ENCODE data around the gene SLAMF1.

SLAMF1 gene

DNA sequence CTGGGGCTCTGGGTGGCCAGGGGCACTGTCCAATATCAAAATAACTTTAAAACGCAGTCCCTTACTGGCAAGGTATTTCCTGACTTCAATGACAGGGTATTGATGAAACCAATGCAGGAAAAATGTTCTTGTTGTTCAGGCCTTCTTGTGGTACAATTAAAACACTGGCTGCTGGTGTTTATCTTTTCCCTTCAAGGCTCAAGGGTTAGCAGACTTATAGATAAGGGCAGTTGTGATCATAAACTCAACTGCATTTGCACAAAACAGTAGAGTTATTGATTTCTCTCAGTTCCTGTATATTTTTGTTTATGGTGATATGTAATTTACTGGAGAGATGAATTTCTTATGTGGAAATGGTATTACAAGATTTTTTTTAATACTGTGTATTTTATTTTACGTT lies 64.9 kb downstream of the SLAMF1 start:
- no peaks in the 10 kb centered on the region for H3K36me3 ChIP-seq (ENCODE audit: insufficient read depth, low read length)
- H3K27ac ChIP-seq (ENCODE audit: low read depth, low read length) = no peak overlapping the region
- H3K9ac ChIP-seq (ENCODE audit: low read depth, low read length) = no peak overlapping the region
- H3K4me3 ChIP-seq (ENCODE audit: low read length) = no peak overlapping the region
- no peaks in the 10 kb centered on the region for H3K4me1 ChIP-seq (ENCODE audit: insufficient read depth, low read length)
- H3K9me3 ChIP-seq (ENCODE audit: insufficient read depth, low read depth, low read length) = no peaks in the 10 kb centered on the region
- 88% methylated on average over 1 of the region's 2 CpGs for WGBS
- no peaks in the 10 kb centered on the region for H3K27me3 ChIP-seq (ENCODE audit: insufficient read depth, low read length)

DNA sequence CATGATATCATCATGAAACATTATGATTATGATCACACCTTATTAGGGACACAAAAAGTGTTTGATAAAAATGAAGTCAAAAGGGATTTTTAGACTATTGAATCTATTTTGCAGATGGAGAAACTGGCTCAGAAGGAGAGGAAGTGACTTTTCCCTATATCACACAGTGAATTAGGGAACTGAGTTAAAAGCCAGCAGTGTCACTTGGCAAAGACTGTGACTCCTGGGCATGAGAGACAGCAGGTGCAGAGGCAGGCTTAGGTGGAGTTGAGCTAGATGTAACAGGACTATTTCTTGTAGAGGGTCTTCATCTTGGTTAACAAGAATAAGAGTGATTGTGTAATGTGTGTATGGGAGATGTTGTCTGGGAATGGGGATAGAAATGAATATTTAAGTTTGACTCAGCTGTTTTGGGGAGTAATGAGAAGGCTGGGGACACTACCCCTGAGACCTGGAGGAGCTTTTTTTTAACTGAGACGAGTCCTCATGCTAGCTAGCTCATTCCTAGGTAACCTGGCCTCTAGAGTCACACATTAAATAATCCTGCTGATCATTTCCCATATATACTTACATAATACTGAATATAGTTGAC lies 66.5 kb downstream of the SLAMF1 start:
- Histone ChIP-seq H3K4me1 (ENCODE audit: insufficient read depth, low read length) (no peaks in the 10 kb centered on the region), H3K27me3 (ENCODE audit: insufficient read depth, low read length) (no peaks in the 10 kb centered on the region), H3K9me3 (ENCODE audit: insufficient read depth, low read depth, low read length) (no peaks in the 10 kb centered on the region), H3K36me3 (ENCODE audit: insufficient read depth, low read length) (no peaks in the 10 kb centered on the region), H3K27ac (ENCODE audit: low read depth, low read length) (no peak overlapping the region), H3K9ac (ENCODE audit: low read depth, low read length) (no peak overlapping the region), H3K4me3 (ENCODE audit: low read length) (no peak overlapping the region)
- 92% methylated on average over 1 of the region's 1 CpG for WGBS

DNA sequence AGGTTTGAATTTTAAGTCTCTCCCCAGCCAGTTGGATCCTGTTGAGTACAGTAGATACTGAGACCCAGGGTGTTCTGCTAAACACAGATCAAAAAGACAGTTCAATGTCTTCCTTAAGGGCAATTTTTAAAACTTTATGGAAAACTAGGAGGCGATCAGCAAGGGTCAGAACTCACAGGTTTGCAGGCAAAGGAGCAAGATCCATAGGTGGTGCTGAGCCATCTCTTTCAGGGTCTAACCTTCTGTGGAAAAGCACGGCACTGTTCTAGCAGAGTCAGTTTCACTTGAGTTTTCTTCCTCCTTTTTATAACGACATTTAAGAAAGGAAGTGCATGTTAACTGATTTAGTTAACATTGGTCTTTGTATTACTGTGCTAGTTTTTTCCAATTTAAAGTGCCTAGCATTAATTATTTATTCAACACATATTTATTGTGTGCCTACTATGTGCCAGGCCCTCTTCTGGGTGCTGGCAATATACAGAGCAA lies 67.6 kb downstream of the SLAMF1 start, which contains the start of gene CD84:
Gene CD84 (minus strand): TSS at position 281 of the 486 bp plus-strand sequence. CDS start 59 bp downstream, at position 222.
- 86% methylated on average over 3 of the region's 3 CpGs for WGBS
- Histone ChIP-seq H3K36me3 (ENCODE audit: insufficient read depth, low read length) (no peaks in the 10 kb centered on the region), H3K9me3 (ENCODE audit: insufficient read depth, low read depth, low read length) (no peaks in the 10 kb centered on the region), H3K27me3 (ENCODE audit: insufficient read depth, low read length) (no peaks in the 10 kb centered on the region), H3K27ac (ENCODE audit: low read depth, low read length) (no peak within 1 kb of the TSS), H3K9ac (ENCODE audit: low read depth, low read length) (no peak within 1 kb of the TSS), H3K4me3 (ENCODE audit: low read length) (no peak within 1 kb of the TSS), H3K4me1 (ENCODE audit: insufficient read depth, low read length) (no peaks in the 10 kb centered on the region)

DNA sequence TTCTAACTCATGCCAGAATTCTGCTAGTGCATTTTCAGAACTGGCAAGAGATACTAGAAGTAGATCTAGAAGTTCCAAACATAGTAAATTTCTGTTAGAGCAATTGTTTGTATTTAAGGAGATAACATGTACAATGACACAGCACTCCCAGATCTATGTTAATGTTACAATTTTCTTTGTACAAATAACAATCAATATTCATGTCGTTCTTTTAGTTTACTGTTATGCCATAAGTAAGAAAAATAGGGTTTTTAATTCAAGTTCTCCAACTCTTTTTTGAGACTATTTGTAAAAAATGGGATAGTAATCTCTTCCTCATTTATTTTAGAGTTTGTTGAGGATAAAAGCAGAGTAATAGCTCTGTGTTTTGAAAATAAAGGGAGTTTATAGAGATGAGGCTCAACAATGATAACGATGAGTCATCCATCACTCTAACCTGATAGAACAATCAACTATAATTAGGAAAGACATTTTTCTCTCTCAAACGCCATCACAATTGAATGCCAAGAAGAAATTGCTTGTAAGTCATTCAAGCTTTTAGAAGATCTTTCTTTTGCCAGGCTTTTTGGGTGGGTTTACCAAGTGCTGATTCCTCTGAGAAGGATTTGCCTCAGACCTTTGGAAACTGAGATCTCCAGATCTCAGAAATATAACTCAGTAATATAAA lies 68.2 kb downstream of the SLAMF1 start:
- H3K27me3 ChIP-seq (ENCODE audit: insufficient read depth, low read length) = no peaks in the 10 kb centered on the region
- no peaks in the 10 kb centered on the region for H3K4me1 ChIP-seq (ENCODE audit: insufficient read depth, low read length)
- no peaks in the 10 kb centered on the region for H3K9me3 ChIP-seq (ENCODE audit: insufficient read depth, low read depth, low read length)
- H3K27ac ChIP-seq (ENCODE audit: low read depth, low read length) = no peak overlapping the region
- H3K9ac ChIP-seq (ENCODE audit: low read depth, low read length) = no peak overlapping the region
- WGBS = 75% methylated on average over 1 of the region's 3 CpGs
- H3K4me3 ChIP-seq (ENCODE audit: low read length) = no peak overlapping the region
- H3K36me3 ChIP-seq (ENCODE audit: insufficient read depth, low read length) = no peaks in the 10 kb centered on the region

DNA sequence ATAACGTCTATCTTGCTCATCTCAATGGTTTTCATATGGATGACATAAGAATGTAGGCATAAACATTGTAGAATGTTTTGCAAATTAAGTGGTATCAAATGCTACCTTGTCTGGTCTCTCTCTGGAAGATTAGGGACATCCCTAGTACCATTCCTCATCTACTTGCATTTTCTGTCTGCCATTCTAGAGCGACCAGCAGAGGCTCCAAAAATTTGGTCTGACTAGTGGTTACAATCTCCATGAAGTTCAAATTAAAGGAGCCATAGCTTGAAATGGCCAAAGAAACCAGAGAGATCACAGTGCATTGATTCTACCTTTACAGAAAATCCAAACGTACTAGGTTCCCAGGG lies 68.7 kb downstream of the SLAMF1 start:
- H3K27me3 ChIP-seq (ENCODE audit: insufficient read depth, low read length) = no peaks in the 10 kb centered on the region
- no peaks in the 10 kb centered on the region for H3K9me3 ChIP-seq (ENCODE audit: insufficient read depth, low read depth, low read length)
- H3K9ac ChIP-seq (ENCODE audit: low read depth, low read length) = no peak overlapping the region
- no peak overlapping the region for H3K4me3 ChIP-seq (ENCODE audit: low read length)
- no peaks in the 10 kb centered on the region for H3K4me1 ChIP-seq (ENCODE audit: insufficient read depth, low read length)
- WGBS = 93% methylated on average over 3 of the region's 3 CpGs
- H3K27ac ChIP-seq (ENCODE audit: low read depth, low read length) = no peak overlapping the region
- H3K36me3 ChIP-seq (ENCODE audit: insufficient read depth, low read length) = no peaks in the 10 kb centered on the region

DNA sequence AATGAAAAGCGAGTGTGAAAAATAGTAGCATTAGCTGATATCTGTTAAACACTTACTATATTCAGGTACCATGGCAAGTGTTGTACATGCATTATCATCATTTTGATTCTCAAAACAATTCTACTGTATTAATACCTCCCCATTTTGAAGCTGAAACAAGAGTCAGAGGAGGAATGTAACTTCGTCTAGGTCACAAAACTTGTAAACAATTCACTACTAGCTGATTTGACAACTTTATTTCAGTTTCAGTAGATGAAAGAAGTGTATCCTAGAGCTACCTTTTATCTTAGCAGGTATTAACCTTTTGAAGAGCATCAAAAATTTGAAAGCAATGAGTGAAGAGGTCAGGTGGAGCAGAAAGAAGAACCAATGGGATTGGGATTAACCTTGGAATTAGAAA lies 69.2 kb downstream of the SLAMF1 start:
- WGBS = 88% methylated on average over 2 of the region's 2 CpGs
- Histone ChIP-seq H3K4me3 (ENCODE audit: low read length) (no peak overlapping the region), H3K4me1 (ENCODE audit: insufficient read depth, low read length) (no peaks in the 10 kb centered on the region)

DNA sequence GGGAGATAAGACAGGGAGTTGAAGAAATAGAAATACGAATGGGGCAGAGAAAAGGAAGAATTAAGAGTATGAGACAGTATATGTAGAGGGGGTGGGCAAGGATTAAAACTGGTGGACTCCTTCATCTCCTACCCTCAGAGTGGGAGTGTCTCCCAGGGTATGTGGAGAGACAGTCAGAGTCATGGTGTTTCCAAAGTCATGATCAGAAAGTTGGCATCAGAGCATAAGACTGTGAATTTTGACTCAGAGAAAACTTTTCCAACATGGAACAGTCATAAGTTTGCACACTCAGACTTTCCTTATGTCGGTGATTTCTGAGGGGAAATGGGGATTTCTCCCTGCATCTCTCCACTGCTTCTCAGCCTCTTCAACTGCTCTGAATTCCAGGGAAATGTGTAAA lies 70.0 kb downstream of the SLAMF1 start:
- Histone ChIP-seq H3K9me3 (ENCODE audit: insufficient read depth, low read depth, low read length) (no peaks in the 10 kb centered on the region), H3K36me3 (ENCODE audit: insufficient read depth, low read length) (no peaks in the 10 kb centered on the region), H3K27me3 (ENCODE audit: insufficient read depth, low read length) (no peaks in the 10 kb centered on the region), H3K4me1 (ENCODE audit: insufficient read depth, low read length) (no peaks in the 10 kb centered on the region), H3K27ac (ENCODE audit: low read depth, low read length) (no peak overlapping the region), H3K4me3 (ENCODE audit: low read length) (no peak overlapping the region), H3K9ac (ENCODE audit: low read depth, low read length) (no peak overlapping the region)
- WGBS = 83% methylated on average over 1 of the region's 2 CpGs

More for the DNA sequence above, 69.2 kb downstream of the SLAMF1 start:
- Histone ChIP-seq H3K27me3 (ENCODE audit: insufficient read depth, low read length) (no peaks in the 10 kb centered on the region), H3K36me3 (ENCODE audit: insufficient read depth, low read length) (no peaks in the 10 kb centered on the region), H3K9ac (ENCODE audit: low read depth, low read length) (no peak overlapping the region), H3K27ac (ENCODE audit: low read depth, low read length) (no peak overlapping the region), H3K9me3 (ENCODE audit: insufficient read depth, low read depth, low read length) (no peaks in the 10 kb centered on the region)

DNA sequence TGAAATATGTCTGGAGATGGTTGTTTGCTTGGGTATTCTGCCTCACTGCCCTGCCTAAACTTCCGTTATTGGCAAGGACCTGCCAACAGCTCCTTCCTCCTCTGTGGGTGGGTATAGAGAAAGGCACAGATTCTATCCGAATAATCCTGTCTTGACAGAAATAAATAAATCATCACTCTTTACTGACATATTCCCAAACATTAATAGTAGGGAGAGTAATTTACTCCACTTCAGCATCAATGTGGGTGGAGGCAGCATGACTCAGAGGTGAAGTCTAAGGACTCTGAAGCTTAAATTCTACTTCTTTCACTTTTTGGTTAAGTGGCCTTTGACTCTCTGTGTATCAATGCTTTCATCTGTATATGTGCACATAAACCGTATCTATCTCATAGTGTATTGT lies 70.5 kb downstream of the SLAMF1 start:
- no peaks in the 10 kb centered on the region for H3K27me3 ChIP-seq (ENCODE audit: insufficient read depth, low read length)
- no peaks in the 10 kb centered on the region for H3K36me3 ChIP-seq (ENCODE audit: insufficient read depth, low read length)
- H3K9me3 ChIP-seq (ENCODE audit: insufficient read depth, low read depth, low read length) = no peaks in the 10 kb centered on the region
- no peak overlapping the region for H3K4me3 ChIP-seq (ENCODE audit: low read length)
- no peaks in the 10 kb centered on the region for H3K4me1 ChIP-seq (ENCODE audit: insufficient read depth, low read length)
- no peak overlapping the region for H3K27ac ChIP-seq (ENCODE audit: low read depth, low read length)
- WGBS = 93% methylated on average over 1 of the region's 3 CpGs
- H3K9ac ChIP-seq (ENCODE audit: low read depth, low read length) = no peak overlapping the region

DNA sequence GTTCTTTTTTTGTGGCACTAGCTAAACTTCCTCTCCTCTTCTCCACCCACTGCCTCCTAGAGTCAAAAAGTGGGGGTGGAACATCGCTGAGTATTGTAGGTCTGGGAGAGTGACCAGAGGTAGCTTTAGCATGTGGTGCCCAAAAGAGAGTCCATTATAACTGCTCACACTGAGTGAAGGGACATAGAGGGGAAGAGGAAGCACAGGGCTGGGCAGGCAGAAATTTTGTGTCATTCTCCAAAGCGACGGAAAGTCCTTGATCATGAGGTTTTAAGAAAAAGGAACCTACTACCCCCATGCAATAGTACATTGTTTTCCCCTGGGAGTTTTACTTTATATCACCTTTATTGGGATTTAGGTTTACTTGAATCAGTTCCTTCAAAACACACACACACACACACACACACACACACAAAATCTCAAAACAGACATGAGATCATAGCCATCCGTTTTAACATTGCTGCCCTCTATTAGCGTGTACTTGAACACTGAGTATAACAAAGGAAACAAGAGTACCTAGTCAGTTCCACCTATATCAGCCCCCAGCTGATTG lies 71.7 kb downstream of the SLAMF1 start:
- WGBS = 90% methylated on average over 5 of the region's 5 CpGs
- H3K9me3 ChIP-seq (ENCODE audit: insufficient read depth, low read depth, low read length) = no peaks in the 10 kb centered on the region
- no peaks in the 10 kb centered on the region for H3K4me1 ChIP-seq (ENCODE audit: insufficient read depth, low read length)
- H3K27me3 ChIP-seq (ENCODE audit: insufficient read depth, low read length) = no peaks in the 10 kb centered on the region
- H3K27ac ChIP-seq (ENCODE audit: low read depth, low read length) = no peak overlapping the region
- no peak overlapping the region for H3K9ac ChIP-seq (ENCODE audit: low read depth, low read length)
- no peaks in the 10 kb centered on the region for H3K36me3 ChIP-seq (ENCODE audit: insufficient read depth, low read length)
- no peak overlapping the region for H3K4me3 ChIP-seq (ENCODE audit: low read length)

DNA sequence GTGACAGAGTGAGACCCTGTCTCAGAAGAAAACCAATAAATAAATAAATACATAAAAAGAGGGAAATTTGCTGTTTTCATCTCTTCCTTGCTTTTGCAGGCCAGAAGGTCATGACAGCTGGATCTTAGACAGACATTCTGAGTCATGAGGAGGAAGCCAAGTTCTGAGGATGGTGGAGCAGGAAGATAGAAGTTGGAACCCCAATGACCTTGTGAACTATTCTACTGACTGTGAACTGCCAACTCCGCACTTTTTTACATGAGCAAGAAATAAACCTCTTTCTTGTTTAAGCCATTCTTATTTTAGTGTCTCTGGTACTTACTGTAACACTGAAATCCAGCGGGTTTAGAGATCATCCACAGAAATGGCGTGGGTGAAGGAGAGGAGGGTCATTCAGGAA lies 76.0 kb downstream of the SLAMF1 start:
- Histone ChIP-seq H3K27me3 (ENCODE audit: insufficient read depth, low read length) (no peaks in the 10 kb centered on the region), H3K4me1 (ENCODE audit: insufficient read depth, low read length) (no peaks in the 10 kb centered on the region), H3K9me3 (ENCODE audit: insufficient read depth, low read depth, low read length) (no peaks in the 10 kb centered on the region), H3K4me3 (ENCODE audit: low read length) (no peak overlapping the region), H3K27ac (ENCODE audit: low read depth, low read length) (no peak overlapping the region), H3K36me3 (ENCODE audit: insufficient read depth, low read length) (no peaks in the 10 kb centered on the region), H3K9ac (ENCODE audit: low read depth, low read length) (no peak overlapping the region)
- WGBS = 88% methylated on average over 3 of the region's 3 CpGs

DNA sequence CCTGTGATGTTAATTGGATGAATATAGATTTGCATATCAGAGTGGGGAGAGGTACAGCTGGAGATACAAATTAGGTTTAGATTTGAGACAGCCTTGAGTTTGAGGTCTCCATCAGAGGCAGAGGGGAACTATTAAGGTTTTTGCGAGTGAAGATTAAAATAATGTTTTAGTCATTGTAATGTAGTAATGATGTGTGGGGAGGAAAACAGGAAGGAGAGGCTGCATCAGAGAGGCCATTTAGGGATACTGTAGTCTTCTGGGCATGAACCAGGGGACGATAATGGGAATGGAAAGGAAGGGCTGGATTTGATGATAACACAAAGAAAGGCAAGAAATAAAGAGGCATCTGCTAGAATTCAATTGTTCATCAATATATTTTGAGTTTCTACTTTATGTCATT lies 77.0 kb downstream of the SLAMF1 start:
- 88% methylated on average over 2 of the region's 2 CpGs for WGBS
- no peak overlapping the region for H3K4me3 ChIP-seq (ENCODE audit: low read length)
- no peaks in the 10 kb centered on the region for H3K36me3 ChIP-seq (ENCODE audit: insufficient read depth, low read length)
- H3K27ac ChIP-seq (ENCODE audit: low read depth, low read length) = no peak overlapping the region
- H3K4me1 ChIP-seq (ENCODE audit: insufficient read depth, low read length) = no peaks in the 10 kb centered on the region
- no peaks in the 10 kb centered on the region for H3K27me3 ChIP-seq (ENCODE audit: insufficient read depth, low read length)
- H3K9me3 ChIP-seq (ENCODE audit: insufficient read depth, low read depth, low read length) = no peaks in the 10 kb centered on the region
- H3K9ac ChIP-seq (ENCODE audit: low read depth, low read length) = no peak overlapping the region

All from HUES64 (cell line).